HL-60/S4 treated with retinoic acid at 250 ng/mL for 4 days and 3 days (cell line): Measurements from ENCODE around the gene VAV3.
"Not testable (repeated sequence)": the region's sequence is repeated elsewhere in the genome, so short reads cannot be mapped to it uniquely, and the experiment has no call there.

Experiments
- in situ Hi-C: fragments of 300-500 bp; cut with MboI; formaldehyde crosslinking; loops from 2 replicates; pipeline ENCODE4 v1.7.0; 2022; ENCODE audit warnings: low sequenced_read_pairs

VAV3 gene

DNA sequence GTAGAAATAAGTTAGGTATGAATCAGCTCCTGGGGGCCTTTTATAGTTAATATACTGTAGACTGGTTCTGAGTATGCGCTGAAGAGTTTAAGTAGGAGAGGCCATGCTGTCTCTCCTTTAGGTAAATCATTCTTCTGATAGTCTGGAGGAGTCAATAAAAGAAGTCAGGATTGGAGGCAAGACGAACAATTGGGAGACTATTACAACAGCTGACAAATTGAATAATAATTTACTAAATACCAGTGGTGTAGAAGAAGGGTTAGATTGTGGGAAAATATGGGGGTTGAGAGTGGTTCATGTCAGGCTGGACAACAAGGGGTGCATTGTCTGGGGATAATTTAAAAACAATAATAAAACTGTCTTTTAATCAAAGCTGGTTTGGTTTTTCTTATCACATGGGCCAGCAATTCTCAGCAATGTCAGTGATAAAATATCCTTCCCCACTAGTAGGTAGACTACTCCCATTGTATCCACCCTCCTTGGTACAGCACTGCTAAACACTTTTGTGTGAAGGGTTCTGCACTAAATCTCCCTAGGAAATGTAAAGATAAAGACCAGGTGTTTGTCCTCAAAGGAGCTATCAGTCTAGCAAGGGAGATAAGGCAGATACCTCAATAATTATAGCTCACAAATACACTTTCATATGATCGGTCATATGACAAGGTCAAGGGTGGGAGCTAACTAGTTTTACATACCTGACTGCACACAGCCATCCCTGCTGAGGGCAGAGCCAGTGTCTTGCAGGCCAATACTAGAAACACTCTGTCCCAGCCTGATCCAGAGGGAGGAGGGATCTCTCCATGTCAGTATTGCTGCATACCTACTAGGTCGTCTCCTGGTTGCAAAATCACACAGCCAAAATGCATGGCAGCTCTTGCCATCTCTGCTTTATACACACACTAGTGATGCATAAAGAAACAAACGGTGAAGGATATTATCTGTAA lies 299.7 kb downstream of the VAV3 start:
- in situ Hi-C loops = no loop called here

GRCh38 chr1:107662971-107663370 lies 302.0 kb downstream of the VAV3 start:
- in situ Hi-C loops = no loop called here

- in situ Hi-C loops = no loop called here
Measured at GRCh38 chr1:107661158-107661557, 303.8 kb downstream of the VAV3 start.

DNA sequence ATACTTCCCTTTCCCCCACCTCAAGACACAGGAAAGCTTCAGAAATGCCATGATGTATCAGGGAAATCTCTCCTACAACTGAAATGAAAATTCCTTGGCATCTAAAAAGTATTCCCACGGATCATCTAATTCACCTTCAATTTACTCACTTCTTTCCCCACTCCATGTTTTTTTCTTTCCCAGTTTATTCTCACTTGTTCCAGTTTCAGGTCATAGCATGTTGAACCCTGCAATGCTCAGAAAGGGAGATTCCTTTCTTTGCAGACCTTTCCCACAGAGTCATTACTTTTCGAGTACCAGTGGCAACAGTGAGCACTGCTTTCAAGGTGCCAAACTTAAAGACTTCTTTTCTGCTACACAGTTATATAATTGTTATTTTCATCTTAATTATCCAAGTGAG lies 305.0 kb downstream of the VAV3 start:
- in situ Hi-C loops = no loop called here

DNA sequence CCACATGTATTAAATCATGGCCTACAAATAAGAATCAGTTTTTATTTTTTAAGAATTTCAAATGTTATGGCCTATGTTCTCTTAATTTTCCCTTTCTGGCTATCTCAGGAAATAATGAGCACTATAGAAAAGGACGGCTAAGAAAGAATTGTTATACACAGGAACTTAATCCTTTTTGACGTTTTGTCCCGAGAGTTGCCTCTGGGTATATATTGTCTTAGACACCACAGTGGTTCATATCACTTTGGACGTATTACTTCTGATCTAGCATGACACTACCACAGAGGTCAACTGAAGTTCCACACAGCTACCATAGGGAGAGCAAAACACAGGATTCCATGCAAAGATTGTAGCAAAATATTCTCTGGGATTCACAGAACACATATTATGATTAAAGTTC lies 307.6 kb downstream of the VAV3 start:
- in situ Hi-C loops = no loop called here

GRCh38 chr1:107653765-107654164 lies 311.2 kb downstream of the VAV3 start:
- in situ Hi-C loops = no loop called here

GRCh38 chr1:107653005-107653404 lies 312.0 kb downstream of the VAV3 start:
- in situ Hi-C loops = no loop called here

DNA sequence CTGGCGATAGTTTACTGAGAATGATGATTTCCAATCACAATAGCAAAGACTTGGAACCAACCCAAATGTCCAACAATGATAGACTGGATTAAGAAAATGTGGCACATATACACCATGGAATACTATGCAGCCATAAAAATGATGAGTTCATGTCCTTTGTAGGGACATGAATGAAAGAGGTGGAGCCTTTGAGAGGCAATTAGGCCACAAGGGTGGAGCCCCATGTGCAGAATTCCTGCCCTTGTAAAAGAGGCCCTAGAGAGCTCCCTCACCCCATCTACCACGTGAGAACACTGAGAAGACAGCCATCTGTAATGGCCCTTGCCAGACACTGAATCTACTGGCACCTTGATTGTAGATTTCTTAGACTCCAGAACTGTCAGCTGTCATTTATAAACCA lies 314.2 kb downstream of the VAV3 start:
- in situ Hi-C loops = not testable (repeated sequence)

- in situ Hi-C loops = no loop called here
Measured at GRCh38 chr1:107649023-107649422, 316.0 kb downstream of the VAV3 start.

DNA sequence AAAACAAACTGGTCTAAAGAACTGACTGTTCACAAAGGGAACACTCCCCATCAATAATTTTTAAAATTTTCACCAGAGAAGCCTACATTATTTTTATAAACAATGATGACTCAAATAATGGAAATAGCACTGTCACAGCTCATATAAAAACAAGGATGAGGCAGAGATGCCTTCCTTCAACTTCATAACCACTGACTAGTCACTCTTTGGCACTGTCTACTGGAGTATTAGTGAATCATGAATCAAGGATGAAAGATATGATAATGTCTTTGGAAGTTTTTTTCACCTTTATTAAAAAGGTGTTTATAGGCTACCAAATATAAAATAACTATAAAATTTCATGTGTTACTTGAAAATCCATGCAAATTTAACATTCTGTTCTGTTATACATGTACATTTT lies 316.9 kb downstream of the VAV3 start:
- in situ Hi-C loops = no loop called here

GRCh38 chr1:107647012-107647411 lies 318.0 kb downstream of the VAV3 start:
- in situ Hi-C loops = no loop called here

DNA sequence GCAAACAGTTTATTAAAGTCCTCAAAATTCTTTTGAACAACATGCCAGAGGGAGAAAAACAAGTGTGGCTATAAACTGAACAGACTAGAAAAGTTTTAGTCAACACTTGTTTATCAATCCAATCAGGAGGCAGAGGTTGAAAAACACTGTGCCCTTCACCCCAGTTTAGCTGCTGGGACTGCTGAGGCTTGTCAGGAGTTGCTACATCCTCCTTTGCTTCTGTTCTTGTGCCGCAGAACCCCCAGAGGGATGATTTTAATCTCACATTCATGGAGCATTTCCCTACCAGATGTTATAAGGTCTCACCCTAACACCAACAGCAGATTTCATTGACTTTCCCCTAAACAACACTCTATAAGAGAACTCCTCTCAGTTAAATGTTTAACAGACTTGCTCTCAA lies 321.2 kb downstream of the VAV3 start:
- in situ Hi-C loops = no loop called here

GRCh38 chr1:107640207-107640606 lies 324.8 kb downstream of the VAV3 start:
- in situ Hi-C loops = no loop called here

- in situ Hi-C loops = no loop called here
Measured at GRCh38 chr1:107637101-107637500, 327.9 kb downstream of the VAV3 start.

GRCh38 chr1:107633596-107633995 lies 331.4 kb downstream of the VAV3 start:
- in situ Hi-C loops = no loop called here

DNA sequence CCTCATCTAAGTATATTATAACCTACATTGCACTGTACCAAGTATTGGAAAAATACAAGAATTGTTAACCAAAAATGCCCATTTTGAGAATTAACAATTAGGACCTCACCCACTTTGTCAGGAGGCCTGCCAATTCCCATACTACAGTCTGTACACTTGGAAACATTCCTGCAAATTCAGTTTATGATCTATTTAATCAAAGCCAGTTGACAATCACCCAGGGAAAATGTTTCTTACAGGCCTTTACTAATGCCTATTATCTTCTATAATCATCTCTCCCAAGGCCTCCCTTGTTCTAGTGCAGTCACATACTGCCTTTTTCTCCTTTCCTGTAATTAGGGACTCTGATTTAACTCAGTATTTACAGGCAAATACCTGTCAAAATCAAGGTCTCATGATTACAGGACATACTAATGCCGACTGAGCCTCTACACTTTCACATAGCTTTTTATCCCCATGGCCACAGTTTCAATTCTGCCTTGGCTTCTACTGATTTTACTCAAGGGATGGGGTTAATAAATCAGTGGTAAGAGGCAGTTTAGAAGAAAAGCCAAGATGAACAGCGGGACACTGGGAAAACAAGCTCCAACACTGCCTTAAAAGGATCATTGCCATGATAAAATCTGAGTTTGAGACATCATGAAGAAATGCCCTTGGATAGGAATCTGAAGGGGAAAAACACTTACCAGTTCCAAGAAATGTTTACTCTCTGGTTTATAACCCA lies 338.7 kb downstream of the VAV3 start:
- in situ Hi-C loops = no loop called here

DNA sequence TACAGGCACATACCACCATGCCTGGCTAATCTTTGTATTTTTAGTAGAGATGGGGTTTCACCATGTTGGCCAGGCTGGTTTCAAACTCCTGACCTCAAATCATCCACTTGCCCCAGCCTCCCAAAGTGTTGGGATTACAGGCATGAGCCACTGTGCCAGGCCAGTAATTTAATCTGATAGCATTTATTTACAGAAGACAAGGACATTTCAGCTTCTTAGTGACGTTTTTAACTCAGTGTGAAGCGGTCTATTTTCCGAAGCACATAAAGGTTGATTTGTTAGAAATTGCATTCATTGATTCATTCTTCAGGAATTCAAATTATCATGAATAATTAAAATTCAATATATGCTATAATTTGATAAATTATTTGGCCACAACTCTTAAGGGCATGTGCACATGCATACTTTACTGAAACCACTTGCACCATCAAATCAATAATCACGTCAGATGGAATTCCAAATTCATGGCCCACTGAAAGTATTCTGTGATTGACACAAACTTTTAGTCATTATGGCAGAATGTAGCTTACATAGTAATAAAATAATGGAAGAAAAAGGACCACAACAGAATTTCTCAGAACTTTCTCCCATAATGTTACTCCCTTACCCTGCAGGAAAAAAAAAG lies 339.5 kb downstream of the VAV3 start:
- in situ Hi-C loops = no loop called here

GRCh38 chr1:107623431-107623830 lies 341.5 kb downstream of the VAV3 start:
- in situ Hi-C loops = no loop called here

GRCh38 chr1:107622966-107623365 lies 342.0 kb downstream of the VAV3 start:
- in situ Hi-C loops = no loop called here

GRCh38 chr1:107622535-107622934 lies 342.4 kb downstream of the VAV3 start:
- in situ Hi-C loops = no loop called here

DNA sequence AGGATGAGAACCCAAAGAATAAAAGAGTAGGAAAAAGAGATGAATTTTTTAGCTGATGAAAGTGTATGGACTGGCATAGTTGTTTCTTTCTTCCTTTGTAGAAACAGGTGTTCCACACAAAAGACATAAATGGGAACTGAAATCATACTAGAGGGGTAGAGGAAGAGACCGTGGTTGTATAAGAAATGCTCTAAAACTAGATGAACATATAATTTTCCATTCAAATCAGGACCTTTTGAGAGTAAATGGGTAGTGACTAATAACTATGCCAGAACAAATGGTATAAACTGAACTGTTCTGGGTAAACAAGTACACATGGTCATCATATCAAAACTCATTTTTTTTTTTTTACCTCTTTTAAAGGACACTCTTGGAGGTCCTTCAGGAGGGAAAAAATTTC lies 344.2 kb downstream of the VAV3 start:
- in situ Hi-C loops = no loop called here

DNA sequence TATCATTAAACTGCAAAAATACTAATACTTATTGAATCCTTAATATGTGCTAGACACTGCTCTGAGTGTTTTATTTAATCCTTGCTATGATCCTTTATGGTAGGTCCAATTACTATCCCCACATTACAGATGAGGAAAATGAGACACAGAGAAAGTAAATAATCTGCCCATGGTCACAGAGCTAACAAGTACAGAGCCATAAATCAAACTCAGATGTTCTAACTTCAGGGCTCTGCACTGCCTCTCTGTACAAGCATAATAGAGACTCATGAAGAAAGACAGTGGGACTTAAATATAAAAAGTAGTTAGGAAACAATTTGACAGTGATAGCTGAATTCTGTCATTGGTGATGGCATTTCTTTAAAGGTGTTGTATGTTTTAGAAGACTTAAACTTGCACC lies 346.4 kb downstream of the VAV3 start:
- in situ Hi-C loops = no loop called here
